H9 (cell line): ENCODE data around the gene SPATA20. TPM values are rescaled to one million over a fixed set of nuclear protein-coding genes. Genes with fewer than 3 reads are reported as not detected.

Source experiments
- DNase-seq: peaks from one replicate; pipeline ENCODE4 v3.0.0-alpha.2; 2017
- H2AFZ ChIP-seq: one replicate; pipeline ENCODE4 v1.6.1; 2013; ENCODE audit warnings: mild to moderate bottlenecking, low read length, control low read depth, moderate library complexity
- H2AK5ac ChIP-seq: 2 replicates; pipeline ENCODE4 v1.6.1; 2013; ENCODE audit warnings: low read length, control low read depth, mixed read lengths; ENCODE audit not compliant: insufficient read length
- H2BK120ac ChIP-seq: one replicate; pipeline ENCODE4 v1.6.1; 2013; ENCODE audit warnings: low read depth, mild to moderate bottlenecking, low read length, control low read depth, inconsistent platforms; ENCODE audit not compliant: poor library complexity, severe bottlenecking
- H2BK12ac ChIP-seq: 2 replicates; pipeline ENCODE4 v1.6.1; 2013; ENCODE audit warnings: low read length, control low read depth, mixed read lengths, low read depth; ENCODE audit not compliant: insufficient read length
- H2BK15ac ChIP-seq: 2 replicates; pipeline ENCODE4 v1.6.1; 2013; ENCODE audit warnings: low read depth, low read length, control low read depth
- H2BK20ac ChIP-seq: one replicate; pipeline ENCODE4 v1.6.1; 2013; ENCODE audit warnings: low read depth, mild to moderate bottlenecking, low read length, control low read depth, inconsistent platforms; ENCODE audit not compliant: poor library complexity, severe bottlenecking
- H2BK5ac ChIP-seq: 2 replicates; pipeline ENCODE4 v1.6.1; 2013; ENCODE audit warnings: low read length, control low read depth, mixed read lengths; ENCODE audit not compliant: insufficient read length
- H3K14ac ChIP-seq: 2 replicates; pipeline ENCODE4 v1.6.1; 2013; ENCODE audit warnings: low read length, control low read depth; ENCODE audit not compliant: insufficient read depth
- H3K18ac ChIP-seq: 2 replicates; pipeline ENCODE4 v1.6.1; 2013; ENCODE audit warnings: low read depth, mild to moderate bottlenecking, mixed read lengths, low read length, control low read depth; ENCODE audit not compliant: insufficient read length
- H3K23ac ChIP-seq: 2 replicates; pipeline ENCODE4 v1.6.1; 2013; ENCODE audit warnings: low read length, control low read depth, mixed read lengths, low read depth; ENCODE audit not compliant: insufficient read length
- H3K23me2 ChIP-seq: 2 replicates; pipeline ENCODE4 v1.6.1; 2013; ENCODE audit warnings: low read depth, mild to moderate bottlenecking, mixed read lengths, low read length, control low read depth; ENCODE audit not compliant: insufficient read length, poor library complexity, severe bottlenecking
- H3K27ac ChIP-seq: 2 replicates; pipeline ENCODE4 v1.5.1; 2013; ENCODE audit warnings: low read length, control low read depth, mixed read lengths, low read depth; ENCODE audit not compliant: insufficient read length
- H3K27me3 ChIP-seq: 2 replicates; pipeline ENCODE4 v1.6.1; 2013; ENCODE audit warnings: low read length, control low read depth, inconsistent platforms; ENCODE audit not compliant: insufficient read depth
- H3K4ac ChIP-seq: 2 replicates; pipeline ENCODE4 v1.6.1; 2013; ENCODE audit warnings: low read depth, mild to moderate bottlenecking, control low read depth, inconsistent platforms, low read length, moderate library complexity
- H3K4me1 ChIP-seq: 2 replicates; pipeline ENCODE4 v1.6.1; 2013; ENCODE audit warnings: low read length, control low read depth, inconsistent platforms; ENCODE audit not compliant: insufficient read depth
- H3K4me2 ChIP-seq: 2 replicates; pipeline ENCODE4 v1.6.1; 2013; ENCODE audit warnings: low read length, control low read depth, mixed read lengths; ENCODE audit not compliant: insufficient read length, insufficient read depth
- H3K56ac ChIP-seq: 2 replicates; pipeline ENCODE4 v1.6.1; 2013; ENCODE audit warnings: low read depth, mild to moderate bottlenecking, mixed read lengths, low read length, control low read depth; ENCODE audit not compliant: insufficient read length
- H3K79me1 ChIP-seq: 2 replicates; pipeline ENCODE4 v1.6.1; 2013; ENCODE audit warnings: low read depth, mild to moderate bottlenecking, moderate library complexity, low read length, control low read depth, inconsistent platforms; ENCODE audit not compliant: insufficient read depth, poor library complexity, severe bottlenecking
- H3K79me2 ChIP-seq: 2 replicates; pipeline ENCODE4 v1.6.1; 2013; ENCODE audit warnings: low read length, control low read depth, inconsistent platforms; ENCODE audit not compliant: insufficient read depth
- H3K9ac ChIP-seq: 2 replicates; pipeline ENCODE4 v1.6.1; 2013; ENCODE audit warnings: low read length, control low read depth, mixed read lengths; ENCODE audit not compliant: insufficient read length; ENCODE audit errors: extremely low read depth
- H3K9me3 ChIP-seq: one replicate; pipeline ENCODE4 v1.6.1; 2013; ENCODE audit warnings: low read depth, low read length, inconsistent platforms; ENCODE audit not compliant: control insufficient read depth
- H3T11ph ChIP-seq: one replicate; pipeline ENCODE4 v1.6.1; 2013; ENCODE audit warnings: mild to moderate bottlenecking, low read length, control low read depth, inconsistent platforms
- H4K20me1 ChIP-seq: one replicate; pipeline ENCODE4 v1.6.1; 2013; ENCODE audit not compliant: control insufficient read depth, insufficient read length, insufficient read depth
- H4K5ac ChIP-seq: 2 replicates; pipeline ENCODE4 v1.6.1; 2013; ENCODE audit warnings: low read depth, mild to moderate bottlenecking, mixed read lengths, low read length, control low read depth; ENCODE audit not compliant: insufficient read length
- H4K8ac ChIP-seq: replicated peaks from 2 replicates; pipeline ENCODE4 v1.6.1; 2013; ENCODE audit warnings: low read length, control low read depth, mixed read lengths, low read depth; ENCODE audit not compliant: insufficient read length
- H4K91ac ChIP-seq: 2 replicates; pipeline ENCODE4 v1.6.1; 2013; ENCODE audit warnings: low read depth, mild to moderate bottlenecking, moderate library complexity, mixed read lengths, low read length, control low read depth; ENCODE audit not compliant: insufficient read length
- H3K27ac Mint-ChIP-seq, 3 experiments: 2 replicates in 2 of 3; 3 replicates in 1 of 3; pipeline ENCODE4 v1.8.0; 2020 to 2021; ENCODE audit warnings: mixed read lengths in 3 of 3, mild to moderate bottlenecking in 1 of 3, moderate library complexity in 1 of 3
- H3K27me3 Mint-ChIP-seq: 2 replicates; pipeline ENCODE4 v1.8.0; 2021; ENCODE audit warnings: low read depth, mild to moderate bottlenecking, moderate library complexity, mixed read lengths
- H3K36me3 Mint-ChIP-seq, 3 experiments: 2 replicates in 2 of 3; 3 replicates in 1 of 3; pipeline ENCODE4 v1.8.0; 2020 to 2021; ENCODE audit warnings: low read depth in 3 of 3, mixed read lengths in 3 of 3; ENCODE audit not compliant: insufficient read depth in 1 of 3
- H3K4me1 Mint-ChIP-seq, 2 experiments: 2 replicates each; pipeline ENCODE4 v1.8.0; 2020; ENCODE audit warnings: mixed read lengths in 2 of 2
- H3K4me3 Mint-ChIP-seq, 2 experiments: 2 replicates in 1 of 2; 3 replicates in 1 of 2; pipeline ENCODE4 v1.8.0; 2020 to 2021; ENCODE audit warnings: mild to moderate bottlenecking in 2 of 2, mixed read lengths in 2 of 2, moderate library complexity in 1 of 2
- H3K9me3 Mint-ChIP-seq, 2 experiments: 2 replicates in 1 of 2; 3 replicates in 1 of 2; pipeline ENCODE4 v1.8.0; 2020; ENCODE audit warnings: mild to moderate bottlenecking in 2 of 2, mixed read lengths in 2 of 2, moderate library complexity in 1 of 2
- WGBS: extraction: QIAGEN DNeasy Blood & Tissue Kit; methylation state at CpG from one replicate; pipeline ENCODE4 v1.1.7; 2013; ENCODE audit warnings: missing lambda C conversion rate, low lambda C conversion rate, mixed read lengths; ENCODE audit not compliant: insufficient read length; ENCODE audit errors: extremely low coverage; 5-methylcytosine and 5-hydroxymethylcytosine counted together
- total RNA-seq: library from RNA; stranded (reverse); gene quantifications from 2 replicates; pipeline ENCODE4 v1.2.1, GENCODE V29; 2021
- TF ChIP-seq, protein P1 (sequence below): fragments of 200-600 bp; sonication (generic); conservative IDR thresholded peaks from 3 replicates; pipeline ENCODE4 v1.8.0; 2021; ENCODE audit warnings: antibody characterized with exemption, mild to moderate bottlenecking

The SPATA20 gene
- total RNA-seq, 1 experiment from 2014 or later = 23.9 TPM

DNA sequence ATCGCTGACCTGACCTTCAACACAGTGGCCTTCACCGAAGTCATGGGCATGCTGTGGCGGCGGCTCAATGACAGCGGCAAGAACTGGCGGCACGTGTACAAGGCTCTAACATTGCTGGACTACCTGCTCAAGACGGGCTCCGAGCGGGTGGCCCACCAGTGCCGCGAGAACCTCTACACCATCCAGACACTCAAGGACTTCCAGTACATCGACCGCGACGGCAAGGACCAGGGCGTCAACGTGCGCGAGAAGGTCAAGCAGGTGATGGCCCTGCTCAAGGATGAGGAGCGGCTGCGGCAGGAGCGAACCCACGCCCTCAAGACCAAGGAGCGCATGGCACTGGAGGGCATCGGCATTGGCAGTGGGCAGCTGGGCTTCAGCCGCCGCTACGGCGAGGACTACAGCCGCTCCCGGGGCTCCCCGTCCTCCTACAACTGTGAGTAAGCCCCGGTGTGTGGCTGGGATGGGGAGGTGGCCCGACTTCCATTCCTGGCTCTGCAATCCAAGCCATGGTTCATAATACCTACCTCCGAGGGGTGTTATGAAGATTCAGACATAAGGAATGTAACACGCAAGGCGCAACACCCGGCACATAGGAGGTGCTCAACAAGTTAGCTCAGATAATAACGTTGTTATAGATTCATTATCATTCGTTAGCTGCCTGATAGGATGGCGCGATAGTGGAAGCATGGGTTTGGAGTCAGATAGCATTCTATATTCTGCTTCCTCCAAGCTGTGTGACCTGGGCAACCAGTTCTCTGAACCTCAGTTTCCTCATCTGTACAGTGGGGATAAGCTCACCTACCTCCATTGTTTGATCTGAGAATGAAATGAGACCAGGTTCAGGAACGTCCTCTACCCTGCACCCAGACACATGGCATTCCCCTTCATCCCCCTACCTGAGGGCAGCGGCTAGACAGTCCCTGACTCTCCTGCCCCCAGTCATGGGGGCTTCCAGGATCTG is 10.0 kb upstream of the SPATA20 start:
- no peak overlapping the region for H2AK5ac ChIP-seq
- Mint-ChIP-seq H3K27ac (no peak overlapping the region), H3K36me3 (peaks cover 0 to 5% (median 0%) of the 10 kb centered on the region in 3 experiments; a peak in 3 of 7 replicates), H3K4me1 (peaks cover 34 to 47% of the 10 kb centered on the region in 2 experiments), H3K9me3 (no peaks in the 10 kb centered on the region; a peak in 1 of 5 replicates), H3K27me3 (peaks cover 38% of the 10 kb centered on the region), H3K4me3 (no peak overlapping the region)
- no peaks in the 10 kb centered on the region; the same call in 1 of the 2 replicates for H3K27me3 ChIP-seq
- peaks cover 21% of the 10 kb centered on the region for H3K23me2 ChIP-seq
- no peak for DNase-seq
- H3K79me2 ChIP-seq = no peaks in the 10 kb centered on the region
- no peaks in the 10 kb centered on the region for H3K9me3 ChIP-seq
- H3K4ac ChIP-seq = no peak overlapping the region
- no peaks in the 10 kb centered on the region for H4K20me1 ChIP-seq
- no peak overlapping the region for H3K56ac ChIP-seq
- H3K9ac ChIP-seq = no peak overlapping the region
- no peak overlapping the region for H3K27ac ChIP-seq
- H2BK20ac ChIP-seq = no peak overlapping the region
- H2BK120ac ChIP-seq = no peak overlapping the region
- H2BK5ac ChIP-seq = no peak overlapping the region
- TF ChIP-seq, protein P1, sequence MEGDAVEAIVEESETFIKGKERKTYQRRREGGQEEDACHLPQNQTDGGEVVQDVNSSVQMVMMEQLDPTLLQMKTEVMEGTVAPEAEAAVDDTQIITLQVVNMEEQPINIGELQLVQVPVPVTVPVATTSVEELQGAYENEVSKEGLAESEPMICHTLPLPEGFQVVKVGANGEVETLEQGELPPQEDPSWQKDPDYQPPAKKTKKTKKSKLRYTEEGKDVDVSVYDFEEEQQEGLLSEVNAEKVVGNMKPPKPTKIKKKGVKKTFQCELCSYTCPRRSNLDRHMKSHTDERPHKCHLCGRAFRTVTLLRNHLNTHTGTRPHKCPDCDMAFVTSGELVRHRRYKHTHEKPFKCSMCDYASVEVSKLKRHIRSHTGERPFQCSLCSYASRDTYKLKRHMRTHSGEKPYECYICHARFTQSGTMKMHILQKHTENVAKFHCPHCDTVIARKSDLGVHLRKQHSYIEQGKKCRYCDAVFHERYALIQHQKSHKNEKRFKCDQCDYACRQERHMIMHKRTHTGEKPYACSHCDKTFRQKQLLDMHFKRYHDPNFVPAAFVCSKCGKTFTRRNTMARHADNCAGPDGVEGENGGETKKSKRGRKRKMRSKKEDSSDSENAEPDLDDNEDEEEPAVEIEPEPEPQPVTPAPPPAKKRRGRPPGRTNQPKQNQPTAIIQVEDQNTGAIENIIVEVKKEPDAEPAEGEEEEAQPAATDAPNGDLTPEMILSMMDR = no peak
- H2BK15ac ChIP-seq = no peak overlapping the region
- H3K14ac ChIP-seq = no peak overlapping the region
- no peak overlapping the region for H3T11ph ChIP-seq
- H2BK12ac ChIP-seq = no peak overlapping the region
- H3K23ac ChIP-seq = no peak overlapping the region
- no peak overlapping the region for H3K18ac ChIP-seq
- H3K79me1 ChIP-seq = no peaks in the 10 kb centered on the region
- H4K8ac ChIP-seq = no peak overlapping the region
- no CpG with 5 or more reads among the region's 45 CpGs for WGBS
- H3K4me1 ChIP-seq = peaks cover 3% of the 10 kb centered on the region; the same call in 1 of the 2 replicates
- H4K5ac ChIP-seq = no peak overlapping the region
- no peak overlapping the region for H4K91ac ChIP-seq
- no peak overlapping the region for H2AFZ ChIP-seq
- no peak overlapping the region for H3K4me2 ChIP-seq
